Measurements from ENCODE around the gene ARHGEF12. TPM values are rescaled to one million over a fixed set of nuclear protein-coding genes. Genes with fewer than 3 reads are reported as not detected.

ARHGEF12 gene
- total RNA-seq, 1 donor from 2014 or later: 92.5 TPM

DNA sequence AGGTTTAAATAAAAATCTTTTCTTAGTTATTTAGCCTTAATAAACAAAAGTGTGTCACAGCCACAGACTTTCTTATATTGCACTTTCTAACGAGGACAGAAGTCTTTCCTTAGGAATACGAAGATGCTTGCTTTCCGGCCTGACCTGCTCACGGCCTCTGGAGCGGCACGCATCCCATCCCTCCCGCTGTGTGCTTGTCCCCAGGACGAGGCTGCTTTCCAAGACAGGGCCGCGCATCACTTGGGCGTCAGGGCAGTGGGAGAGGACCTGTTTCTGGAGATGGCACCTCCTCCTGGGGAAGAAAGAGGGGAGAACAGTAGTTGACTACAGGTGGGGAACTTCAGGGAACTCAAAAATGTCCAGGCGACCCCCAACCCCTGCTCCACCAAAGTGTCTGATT lies 201.8 kb downstream of the ARHGEF12 start:
- DNase-seq (no peak), ATAC-seq (no peak)
- intact Hi-C loops (cut with micrococcal nuclease): no loop called here

DNA sequence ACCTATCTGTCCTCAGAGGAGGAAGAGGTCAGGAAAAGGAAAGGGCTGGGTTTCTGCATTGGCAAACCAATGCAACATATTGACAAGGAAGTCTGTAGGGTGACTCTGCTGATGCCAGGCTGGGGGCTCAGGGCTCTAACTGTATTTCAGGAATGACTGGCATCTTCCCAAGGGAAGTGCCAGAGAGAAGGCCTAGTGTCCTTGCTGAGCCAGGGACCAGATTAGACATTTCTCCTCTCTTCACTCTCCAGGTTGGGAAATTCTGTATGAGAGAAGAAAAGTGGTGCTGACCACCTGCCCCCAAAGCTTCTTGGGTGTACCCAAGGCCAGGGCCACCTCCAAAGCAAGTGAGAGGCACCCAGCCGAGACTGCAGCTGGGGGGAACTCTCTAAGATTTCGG lies 202.5 kb downstream of the ARHGEF12 start:
- intact Hi-C loops (cut with micrococcal nuclease): no loop called here
- DNase-seq (no peak), ATAC-seq (no peak)

Other genes starting within 250 kb of the ARHGEF12 start
- 0.50 TPM for gene TRIM29, start 198.3 kb upstream of the ARHGEF12 start, total RNA-seq
- gene OAF, start 125.4 kb upstream of the ARHGEF12 start, total RNA-seq: 27.9 TPM
- gene POU2F3, start 96.3 kb upstream of the ARHGEF12 start, total RNA-seq: not detected
- 9.1 TPM for gene TLCD5, start 11.1 kb upstream of the ARHGEF12 start, total RNA-seq
- gene GRIK4, start 175.3 kb downstream of the ARHGEF12 start, total RNA-seq: 0.22 TPM

Data from left ventricle myocardium superior (tissue), 1 donor.